H9 (cell line): Measurements from ENCODE around the gene VEZT. TPM values are rescaled to one million over a fixed set of nuclear protein-coding genes. Genes with fewer than 3 reads are reported as not detected.
A peak's percentile ranks its signal among the peaks of the same experiment; 100 is the strongest.

Source experiments
- DNase-seq: peaks from one replicate; pipeline ENCODE4 v3.0.0-alpha.2; 2017
- H2AFZ ChIP-seq: one replicate; pipeline ENCODE4 v1.6.1; 2013; ENCODE audit warnings: mild to moderate bottlenecking, low read length, control low read depth, moderate library complexity
- H2AK5ac ChIP-seq: 2 replicates; pipeline ENCODE4 v1.6.1; 2013; ENCODE audit warnings: low read length, control low read depth, mixed read lengths; ENCODE audit not compliant: insufficient read length
- H2BK120ac ChIP-seq: one replicate; pipeline ENCODE4 v1.6.1; 2013; ENCODE audit warnings: low read depth, mild to moderate bottlenecking, low read length, control low read depth, inconsistent platforms; ENCODE audit not compliant: poor library complexity, severe bottlenecking
- H2BK12ac ChIP-seq: 2 replicates; pipeline ENCODE4 v1.6.1; 2013; ENCODE audit warnings: low read length, control low read depth, mixed read lengths, low read depth; ENCODE audit not compliant: insufficient read length
- H2BK15ac ChIP-seq: 2 replicates; pipeline ENCODE4 v1.6.1; 2013; ENCODE audit warnings: low read depth, low read length, control low read depth
- H2BK20ac ChIP-seq: one replicate; pipeline ENCODE4 v1.6.1; 2013; ENCODE audit warnings: low read depth, mild to moderate bottlenecking, low read length, control low read depth, inconsistent platforms; ENCODE audit not compliant: poor library complexity, severe bottlenecking
- H2BK5ac ChIP-seq: 2 replicates; pipeline ENCODE4 v1.6.1; 2013; ENCODE audit warnings: low read length, control low read depth, mixed read lengths; ENCODE audit not compliant: insufficient read length
- H3K14ac ChIP-seq: 2 replicates; pipeline ENCODE4 v1.6.1; 2013; ENCODE audit warnings: low read length, control low read depth; ENCODE audit not compliant: insufficient read depth
- H3K18ac ChIP-seq: 2 replicates; pipeline ENCODE4 v1.6.1; 2013; ENCODE audit warnings: low read depth, mild to moderate bottlenecking, mixed read lengths, low read length, control low read depth; ENCODE audit not compliant: insufficient read length
- H3K23ac ChIP-seq: 2 replicates; pipeline ENCODE4 v1.6.1; 2013; ENCODE audit warnings: low read length, control low read depth, mixed read lengths, low read depth; ENCODE audit not compliant: insufficient read length
- H3K23me2 ChIP-seq: 2 replicates; pipeline ENCODE4 v1.6.1; 2013; ENCODE audit warnings: low read depth, mild to moderate bottlenecking, mixed read lengths, low read length, control low read depth; ENCODE audit not compliant: insufficient read length, poor library complexity, severe bottlenecking
- H3K27ac ChIP-seq: 2 replicates; pipeline ENCODE4 v1.5.1; 2013; ENCODE audit warnings: low read length, control low read depth, mixed read lengths, low read depth; ENCODE audit not compliant: insufficient read length
- H3K27me3 ChIP-seq: 2 replicates; pipeline ENCODE4 v1.6.1; 2013; ENCODE audit warnings: low read length, control low read depth, inconsistent platforms; ENCODE audit not compliant: insufficient read depth
- H3K4ac ChIP-seq: 2 replicates; pipeline ENCODE4 v1.6.1; 2013; ENCODE audit warnings: low read depth, mild to moderate bottlenecking, control low read depth, inconsistent platforms, low read length, moderate library complexity
- H3K4me1 ChIP-seq: 2 replicates; pipeline ENCODE4 v1.6.1; 2013; ENCODE audit warnings: low read length, control low read depth, inconsistent platforms; ENCODE audit not compliant: insufficient read depth
- H3K4me2 ChIP-seq: 2 replicates; pipeline ENCODE4 v1.6.1; 2013; ENCODE audit warnings: low read length, control low read depth, mixed read lengths; ENCODE audit not compliant: insufficient read length, insufficient read depth
- H3K56ac ChIP-seq: 2 replicates; pipeline ENCODE4 v1.6.1; 2013; ENCODE audit warnings: low read depth, mild to moderate bottlenecking, mixed read lengths, low read length, control low read depth; ENCODE audit not compliant: insufficient read length
- H3K79me1 ChIP-seq: 2 replicates; pipeline ENCODE4 v1.6.1; 2013; ENCODE audit warnings: low read depth, mild to moderate bottlenecking, moderate library complexity, low read length, control low read depth, inconsistent platforms; ENCODE audit not compliant: insufficient read depth, poor library complexity, severe bottlenecking
- H3K79me2 ChIP-seq: 2 replicates; pipeline ENCODE4 v1.6.1; 2013; ENCODE audit warnings: low read length, control low read depth, inconsistent platforms; ENCODE audit not compliant: insufficient read depth
- H3K9ac ChIP-seq: 2 replicates; pipeline ENCODE4 v1.6.1; 2013; ENCODE audit warnings: low read length, control low read depth, mixed read lengths; ENCODE audit not compliant: insufficient read length; ENCODE audit errors: extremely low read depth
- H3K9me3 ChIP-seq: one replicate; pipeline ENCODE4 v1.6.1; 2013; ENCODE audit warnings: low read depth, low read length, inconsistent platforms; ENCODE audit not compliant: control insufficient read depth
- H3T11ph ChIP-seq: one replicate; pipeline ENCODE4 v1.6.1; 2013; ENCODE audit warnings: mild to moderate bottlenecking, low read length, control low read depth, inconsistent platforms
- H4K20me1 ChIP-seq: one replicate; pipeline ENCODE4 v1.6.1; 2013; ENCODE audit not compliant: control insufficient read depth, insufficient read length, insufficient read depth
- H4K5ac ChIP-seq: 2 replicates; pipeline ENCODE4 v1.6.1; 2013; ENCODE audit warnings: low read depth, mild to moderate bottlenecking, mixed read lengths, low read length, control low read depth; ENCODE audit not compliant: insufficient read length
- H4K8ac ChIP-seq: replicated peaks from 2 replicates; pipeline ENCODE4 v1.6.1; 2013; ENCODE audit warnings: low read length, control low read depth, mixed read lengths, low read depth; ENCODE audit not compliant: insufficient read length
- H4K91ac ChIP-seq: 2 replicates; pipeline ENCODE4 v1.6.1; 2013; ENCODE audit warnings: low read depth, mild to moderate bottlenecking, moderate library complexity, mixed read lengths, low read length, control low read depth; ENCODE audit not compliant: insufficient read length
- H3K27ac Mint-ChIP-seq, 3 experiments: 2 replicates in 2 of 3; 3 replicates in 1 of 3; pipeline ENCODE4 v1.8.0; 2020 to 2021; ENCODE audit warnings: mixed read lengths in 3 of 3, mild to moderate bottlenecking in 1 of 3, moderate library complexity in 1 of 3
- H3K27me3 Mint-ChIP-seq: 2 replicates; pipeline ENCODE4 v1.8.0; 2021; ENCODE audit warnings: low read depth, mild to moderate bottlenecking, moderate library complexity, mixed read lengths
- H3K36me3 Mint-ChIP-seq, 3 experiments: 2 replicates in 2 of 3; 3 replicates in 1 of 3; pipeline ENCODE4 v1.8.0; 2020 to 2021; ENCODE audit warnings: low read depth in 3 of 3, mixed read lengths in 3 of 3; ENCODE audit not compliant: insufficient read depth in 1 of 3
- H3K4me1 Mint-ChIP-seq, 2 experiments: 2 replicates each; pipeline ENCODE4 v1.8.0; 2020; ENCODE audit warnings: mixed read lengths in 2 of 2
- H3K4me3 Mint-ChIP-seq, 2 experiments: 2 replicates in 1 of 2; 3 replicates in 1 of 2; pipeline ENCODE4 v1.8.0; 2020 to 2021; ENCODE audit warnings: mild to moderate bottlenecking in 2 of 2, mixed read lengths in 2 of 2, moderate library complexity in 1 of 2
- H3K9me3 Mint-ChIP-seq, 2 experiments: 2 replicates in 1 of 2; 3 replicates in 1 of 2; pipeline ENCODE4 v1.8.0; 2020; ENCODE audit warnings: mild to moderate bottlenecking in 2 of 2, mixed read lengths in 2 of 2, moderate library complexity in 1 of 2
- WGBS: extraction: QIAGEN DNeasy Blood & Tissue Kit; methylation state at CpG from one replicate; pipeline ENCODE4 v1.1.7; 2013; ENCODE audit warnings: missing lambda C conversion rate, low lambda C conversion rate, mixed read lengths; ENCODE audit not compliant: insufficient read length; ENCODE audit errors: extremely low coverage; 5-methylcytosine and 5-hydroxymethylcytosine counted together
- total RNA-seq: library from RNA; stranded (reverse); gene quantifications from 2 replicates; pipeline ENCODE4 v1.2.1, GENCODE V29; 2021
- TF ChIP-seq, protein P1 (sequence below): fragments of 200-600 bp; sonication (generic); conservative IDR thresholded peaks from 3 replicates; pipeline ENCODE4 v1.8.0; 2021; ENCODE audit warnings: antibody characterized with exemption, mild to moderate bottlenecking

Gene VEZT
- total RNA-seq, 1 experiment from 2014 or later, result 69.8 TPM

DNA sequence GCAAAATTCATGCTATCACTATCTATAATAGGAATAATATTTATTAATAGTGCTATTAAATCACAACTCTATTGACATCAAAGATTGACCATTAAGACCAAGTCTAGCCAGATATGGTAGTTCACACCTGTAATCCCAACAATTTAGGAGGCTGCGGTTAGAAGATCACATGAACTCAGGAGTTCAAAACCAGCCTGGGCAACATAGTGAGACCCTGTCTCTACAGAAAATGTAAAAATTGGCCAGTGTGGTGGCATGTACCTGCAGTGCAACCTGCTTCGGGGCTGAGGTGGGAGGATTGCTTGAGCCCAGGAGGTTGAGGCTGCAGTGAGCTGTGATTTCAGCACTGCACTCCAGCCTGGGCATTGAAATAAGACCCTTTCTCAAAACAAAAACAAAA lies 11.0 kb downstream of the VEZT start:
- Histone ChIP-seq H4K8ac (no peak overlapping the region), H4K20me1 (no peaks in the 10 kb centered on the region), H3K18ac (no peak overlapping the region), H3T11ph (no peak overlapping the region), H3K27ac (no peak overlapping the region), H2BK20ac (no peak overlapping the region), H4K91ac (no peak overlapping the region), H3K56ac (no peak overlapping the region), H2BK15ac (no peak overlapping the region), H3K4ac (no peak overlapping the region), H2BK5ac (no peak overlapping the region), H2AFZ (no peak overlapping the region), H3K23me2 (no peaks in the 10 kb centered on the region), H3K4me2 (no peak overlapping the region), H3K9me3 (no peaks in the 10 kb centered on the region), H2AK5ac (no peak overlapping the region), H2BK12ac (no peak overlapping the region), H3K79me2 (peaks cover 19% of the 10 kb centered on the region; the same call in 1 of the 2 replicates), H2BK120ac (no peak overlapping the region), H3K14ac (no peak overlapping the region), H3K4me1 (no peaks in the 10 kb centered on the region), H3K79me1 (peaks cover 5% of the 10 kb centered on the region), H3K27me3 (no peaks in the 10 kb centered on the region), H3K9ac (no peak overlapping the region), H4K5ac (no peak overlapping the region), H3K23ac (no peak overlapping the region)
- DNase-seq, result no peak
- H3K27me3 Mint-ChIP-seq, result no peaks in the 10 kb centered on the region
- peaks cover 28 to 33% of the 10 kb centered on the region in 2 experiments for H3K4me1 Mint-ChIP-seq
- peaks cover 13 to 22% (median 19%) of the 10 kb centered on the region in 3 experiments for H3K36me3 Mint-ChIP-seq
- WGBS, result no CpG with 5 or more reads among the region's 2 CpGs
- H3K4me3 Mint-ChIP-seq, result no peak overlapping the region
- H3K27ac Mint-ChIP-seq, result peak overlapping the region; percentile 39 to 86 (median 80); a peak in 3 of 7 replicates
- TF ChIP-seq, protein P1, sequence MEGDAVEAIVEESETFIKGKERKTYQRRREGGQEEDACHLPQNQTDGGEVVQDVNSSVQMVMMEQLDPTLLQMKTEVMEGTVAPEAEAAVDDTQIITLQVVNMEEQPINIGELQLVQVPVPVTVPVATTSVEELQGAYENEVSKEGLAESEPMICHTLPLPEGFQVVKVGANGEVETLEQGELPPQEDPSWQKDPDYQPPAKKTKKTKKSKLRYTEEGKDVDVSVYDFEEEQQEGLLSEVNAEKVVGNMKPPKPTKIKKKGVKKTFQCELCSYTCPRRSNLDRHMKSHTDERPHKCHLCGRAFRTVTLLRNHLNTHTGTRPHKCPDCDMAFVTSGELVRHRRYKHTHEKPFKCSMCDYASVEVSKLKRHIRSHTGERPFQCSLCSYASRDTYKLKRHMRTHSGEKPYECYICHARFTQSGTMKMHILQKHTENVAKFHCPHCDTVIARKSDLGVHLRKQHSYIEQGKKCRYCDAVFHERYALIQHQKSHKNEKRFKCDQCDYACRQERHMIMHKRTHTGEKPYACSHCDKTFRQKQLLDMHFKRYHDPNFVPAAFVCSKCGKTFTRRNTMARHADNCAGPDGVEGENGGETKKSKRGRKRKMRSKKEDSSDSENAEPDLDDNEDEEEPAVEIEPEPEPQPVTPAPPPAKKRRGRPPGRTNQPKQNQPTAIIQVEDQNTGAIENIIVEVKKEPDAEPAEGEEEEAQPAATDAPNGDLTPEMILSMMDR, result no peak
- H3K9me3 Mint-ChIP-seq, result no peaks in the 10 kb centered on the region; a peak in 2 of 5 replicates
